ENCODE data around the gene WAS.

DNA sequence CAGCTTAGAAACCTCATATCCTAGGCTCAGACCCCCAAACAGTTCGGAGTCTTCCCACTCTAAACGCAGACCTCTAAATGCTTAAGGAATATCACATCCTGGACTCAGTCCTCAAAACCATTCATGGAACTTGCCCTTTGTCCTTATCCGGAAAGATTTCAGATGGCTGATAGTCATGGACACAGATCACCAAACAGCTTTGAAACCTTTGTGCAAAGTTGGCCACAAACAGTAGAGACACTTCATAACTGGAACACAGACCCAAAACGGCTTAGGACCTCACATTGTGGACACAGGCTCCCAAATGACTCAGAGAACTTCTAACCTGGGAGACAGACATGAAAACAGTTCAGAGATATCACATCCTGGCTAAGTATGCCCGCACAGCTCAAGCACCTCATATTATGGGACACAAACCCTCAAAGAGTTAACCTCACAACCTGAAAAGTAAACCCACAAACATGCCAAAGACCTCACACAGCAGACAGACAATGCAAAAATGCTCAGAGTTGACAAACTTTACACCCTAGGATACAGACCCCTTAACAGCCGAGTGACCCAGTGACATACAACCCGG lies 28.4 kb downstream of the WAS start:
- TF ChIP-seq, protein P1, sequence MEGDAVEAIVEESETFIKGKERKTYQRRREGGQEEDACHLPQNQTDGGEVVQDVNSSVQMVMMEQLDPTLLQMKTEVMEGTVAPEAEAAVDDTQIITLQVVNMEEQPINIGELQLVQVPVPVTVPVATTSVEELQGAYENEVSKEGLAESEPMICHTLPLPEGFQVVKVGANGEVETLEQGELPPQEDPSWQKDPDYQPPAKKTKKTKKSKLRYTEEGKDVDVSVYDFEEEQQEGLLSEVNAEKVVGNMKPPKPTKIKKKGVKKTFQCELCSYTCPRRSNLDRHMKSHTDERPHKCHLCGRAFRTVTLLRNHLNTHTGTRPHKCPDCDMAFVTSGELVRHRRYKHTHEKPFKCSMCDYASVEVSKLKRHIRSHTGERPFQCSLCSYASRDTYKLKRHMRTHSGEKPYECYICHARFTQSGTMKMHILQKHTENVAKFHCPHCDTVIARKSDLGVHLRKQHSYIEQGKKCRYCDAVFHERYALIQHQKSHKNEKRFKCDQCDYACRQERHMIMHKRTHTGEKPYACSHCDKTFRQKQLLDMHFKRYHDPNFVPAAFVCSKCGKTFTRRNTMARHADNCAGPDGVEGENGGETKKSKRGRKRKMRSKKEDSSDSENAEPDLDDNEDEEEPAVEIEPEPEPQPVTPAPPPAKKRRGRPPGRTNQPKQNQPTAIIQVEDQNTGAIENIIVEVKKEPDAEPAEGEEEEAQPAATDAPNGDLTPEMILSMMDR (IDR thresholded peaks at IDR 0.05), result no peak
- no peak for TF ChIP-seq ZFX (IDR thresholded peaks at IDR 0.05; ENCODE audit: borderline replicate concordance)

Measured in 22Rv1 (cell line).